T-helper 2 cell (primary cell): ENCODE results near the gene KCNIP3.
A peak's percentile ranks its signal among the peaks of the same experiment; 100 is the strongest.
"Not testable (repeated sequence)": the region's sequence is repeated elsewhere in the genome, so short reads cannot be mapped to it uniquely, and the experiment has no call there.

Experiments used
- DNase-seq, 5 experiments: peaks; one replicate each; pipeline versions ENCODE4 v3.0.0 to v3.0.0-alpha.2; 2012 to 2022

The KCNIP3 gene

GRCh38 chr2:95388856-95389244 is 91.7 kb downstream of the KCNIP3 start:
- no peak for DNase-seq

GRCh38 chr2:95389245-95390119 is 92.3 kb downstream of the KCNIP3 start:
- peak in 3 of 5 experiments; percentile 32 to 57 (median 39) for DNase-seq

- no peak for DNase-seq
These were observed 93.2 kb downstream of the KCNIP3 start for GRCh38 chr2:95390272-95390880.

GRCh38 chr2:95390881-95391321 is 93.8 kb downstream of the KCNIP3 start:
- DNase-seq: no peak

GRCh38 chr2:95391641-95392310 is 94.6 kb downstream of the KCNIP3 start:
- DNase-seq: no peak

- no peak for DNase-seq
These were observed 95.2 kb downstream of the KCNIP3 start for GRCh38 chr2:95392320-95392719.

GRCh38 chr2:95392730-95393455 is 95.7 kb downstream of the KCNIP3 start:
- no peak for DNase-seq

- no peak for DNase-seq
These were observed 96.8 kb downstream of the KCNIP3 start for GRCh38 chr2:95393901-95394300.

GRCh38 chr2:95399061-95399460 is 101.9 kb downstream of the KCNIP3 start:
- no peak for DNase-seq

GRCh38 chr2:95401480-95401879 is 104.3 kb downstream of the KCNIP3 start:
- DNase-seq: no peak

GRCh38 chr2:95402004-95402369 is 104.8 kb downstream of the KCNIP3 start:
- DNase-seq: peak in 1 of 5 experiments; percentile 13

- peak; percentile 78 to 93 (median 92) for DNase-seq
These were observed 105.4 kb downstream of the KCNIP3 start, which contains the start of gene FAHD2A for GRCh38 chr2:95402370-95403203. Gene FAHD2A (plus strand): TSS chr2:95402708. CDS start chr2:95405559, 2,851 bp downstream.

- DNase-seq: peak in 1 of 5 experiments; percentile 46
These were observed 106.1 kb downstream of the KCNIP3 start for GRCh38 chr2:95403204-95403721.

GRCh38 chr2:95403824-95404223 is 106.7 kb downstream of the KCNIP3 start:
- DNase-seq: not testable (repeated sequence)

GRCh38 chr2:95404676-95405075 is 107.5 kb downstream of the KCNIP3 start:
- DNase-seq: not testable (repeated sequence)

GRCh38 chr2:95411239-95411638 is 114.1 kb downstream of the KCNIP3 start:
- DNase-seq: not testable (repeated sequence)

- peak in 3 of 5 experiments; percentile 48 to 62 (median 54) for DNase-seq
These were observed 117.0 kb downstream of the KCNIP3 start for GRCh38 chr2:95414015-95414594.

- not testable (repeated sequence) for DNase-seq
These were observed 118.0 kb downstream of the KCNIP3 start for GRCh38 chr2:95415138-95415537.

GRCh38 chr2:95415561-95415960 is 118.4 kb downstream of the KCNIP3 start:
- not testable (repeated sequence) for DNase-seq

- DNase-seq: not testable (repeated sequence)
These were observed 130.2 kb downstream of the KCNIP3 start for GRCh38 chr2:95427196-95427867.
